Activated CD8-positive, alpha-beta memory T cell treated with anti-CD3 and anti-CD28 coated beads for 24 hours (primary cell): ENCODE measurements around the gene PIK3R1.

Experiments used
- DNase-seq: peaks from one replicate; pipeline ENCODE4 v3.0.0-alpha.2; 2020

PIK3R1 gene

DNA sequence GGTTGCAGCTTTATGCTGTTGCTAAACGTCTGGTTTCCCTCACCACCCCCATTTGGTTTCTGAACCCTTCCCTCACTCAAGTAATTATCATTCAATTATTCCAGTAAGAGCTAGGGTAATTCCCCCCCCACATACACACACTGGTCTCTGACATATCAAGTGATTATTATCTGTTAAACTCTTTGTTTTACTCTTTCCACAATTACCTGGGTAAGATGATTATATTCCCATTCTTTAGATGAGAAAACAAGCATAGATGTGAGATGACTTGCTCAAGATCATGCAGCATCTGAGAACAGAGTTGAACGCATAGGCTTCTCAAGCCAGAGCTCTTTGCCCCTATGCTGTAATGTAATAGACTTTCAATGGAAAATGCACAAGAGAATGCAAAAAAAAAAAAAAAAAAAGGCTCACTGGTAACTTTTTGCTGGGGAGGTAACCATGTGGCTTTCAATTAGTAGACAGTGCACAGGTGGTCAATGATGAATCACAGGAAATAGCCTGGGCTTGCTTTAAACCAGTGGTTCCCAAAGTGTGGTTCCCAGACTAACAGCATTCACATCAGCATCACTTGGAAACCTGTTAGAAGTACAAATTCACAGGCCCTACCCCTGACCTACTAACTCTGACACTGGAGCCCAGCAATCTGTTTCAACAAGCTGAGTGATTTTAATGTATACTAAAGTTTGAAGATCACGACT is 87.6 kb downstream of the PIK3R1 start:
- no peak for DNase-seq

DNA sequence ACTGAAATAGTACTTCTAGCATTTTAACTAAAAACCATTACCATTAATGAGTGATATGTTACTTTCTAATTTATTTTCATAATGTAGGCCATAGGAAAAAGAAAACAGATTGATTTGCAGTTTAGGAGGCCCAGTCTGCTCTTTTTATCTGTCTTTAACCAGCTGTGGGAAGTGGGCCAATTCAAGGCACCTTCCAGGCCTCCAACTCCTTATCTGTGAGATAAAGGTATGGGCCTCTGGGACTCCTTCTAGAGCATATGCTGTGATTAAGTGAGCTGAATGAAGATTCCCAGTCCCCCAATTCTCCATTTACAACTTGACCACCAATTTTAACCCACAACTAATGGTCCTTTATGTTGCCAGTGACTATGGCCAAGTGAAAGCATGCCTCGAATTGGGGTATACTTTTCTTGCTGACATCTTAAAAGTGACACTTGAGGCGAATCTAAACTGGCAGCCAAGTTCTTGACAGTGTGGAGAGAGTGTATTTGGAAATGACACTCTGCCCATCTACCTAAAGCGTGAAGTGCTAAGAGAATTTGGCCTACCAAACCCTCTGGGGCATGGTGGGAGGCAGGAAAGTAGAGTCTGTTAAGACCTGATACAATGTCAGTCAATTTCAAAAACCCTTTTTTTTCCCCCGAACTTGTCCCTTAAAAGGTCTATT is 88.3 kb downstream of the PIK3R1 start:
- no peak for DNase-seq

DNA sequence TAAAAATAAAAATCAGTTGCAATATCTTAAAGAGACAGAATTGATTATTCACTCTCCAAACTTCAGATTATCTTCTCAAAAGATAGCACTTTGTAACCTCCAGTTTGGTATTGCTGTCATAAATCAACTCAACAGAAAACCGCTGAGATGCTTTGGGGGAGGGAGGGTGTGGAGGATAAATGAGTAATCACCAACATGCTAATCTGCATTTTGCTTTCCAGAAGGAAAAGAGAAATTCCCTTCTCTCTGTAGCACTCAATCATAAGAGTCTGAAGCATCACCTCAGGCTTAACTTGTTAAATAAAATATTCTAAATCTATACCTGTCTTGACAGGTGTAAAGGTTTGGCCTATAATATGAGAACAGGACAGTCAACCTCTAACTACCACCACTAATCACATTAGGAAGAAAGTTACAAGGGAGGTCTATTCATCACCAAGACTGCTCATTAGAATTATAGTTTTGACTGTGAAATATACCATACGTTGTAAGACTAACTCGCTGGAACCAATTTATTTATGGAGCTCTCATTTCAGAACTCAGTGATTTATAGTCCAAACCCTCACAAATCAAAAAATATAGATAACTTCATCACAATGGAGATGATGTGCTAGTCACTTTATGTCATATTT is 89.0 kb downstream of the PIK3R1 start:
- no peak for DNase-seq

DNA sequence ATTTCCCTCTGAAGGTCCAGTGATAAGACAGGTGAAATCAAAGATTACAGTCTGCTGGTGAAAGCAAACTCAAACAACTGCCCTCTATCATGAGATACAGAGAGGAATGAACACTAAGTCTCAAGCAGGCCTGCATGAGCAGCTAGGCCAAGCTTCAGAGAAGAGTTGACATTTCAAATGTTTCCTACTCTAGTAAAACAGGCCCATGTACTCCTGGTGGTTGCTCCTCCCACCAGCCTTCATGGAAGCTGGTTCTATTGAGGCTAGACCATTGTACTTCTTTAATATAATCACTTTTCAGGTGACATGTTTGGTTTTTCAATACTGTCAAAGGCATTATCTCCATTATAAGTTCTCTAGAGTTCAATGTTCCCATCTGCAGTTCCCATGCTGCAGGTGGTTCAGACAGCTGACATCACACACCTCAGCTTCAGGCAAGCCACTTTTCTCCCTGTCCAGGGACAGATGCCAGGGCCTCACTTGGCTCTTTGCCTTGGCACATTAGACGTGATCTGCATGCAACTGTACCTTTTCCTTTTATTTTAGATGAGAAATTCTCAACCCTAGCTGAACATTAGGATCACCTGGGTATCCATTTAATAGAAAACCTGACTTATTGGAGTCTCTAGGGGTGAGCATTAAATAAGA is 89.8 kb downstream of the PIK3R1 start:
- no peak for DNase-seq

DNA sequence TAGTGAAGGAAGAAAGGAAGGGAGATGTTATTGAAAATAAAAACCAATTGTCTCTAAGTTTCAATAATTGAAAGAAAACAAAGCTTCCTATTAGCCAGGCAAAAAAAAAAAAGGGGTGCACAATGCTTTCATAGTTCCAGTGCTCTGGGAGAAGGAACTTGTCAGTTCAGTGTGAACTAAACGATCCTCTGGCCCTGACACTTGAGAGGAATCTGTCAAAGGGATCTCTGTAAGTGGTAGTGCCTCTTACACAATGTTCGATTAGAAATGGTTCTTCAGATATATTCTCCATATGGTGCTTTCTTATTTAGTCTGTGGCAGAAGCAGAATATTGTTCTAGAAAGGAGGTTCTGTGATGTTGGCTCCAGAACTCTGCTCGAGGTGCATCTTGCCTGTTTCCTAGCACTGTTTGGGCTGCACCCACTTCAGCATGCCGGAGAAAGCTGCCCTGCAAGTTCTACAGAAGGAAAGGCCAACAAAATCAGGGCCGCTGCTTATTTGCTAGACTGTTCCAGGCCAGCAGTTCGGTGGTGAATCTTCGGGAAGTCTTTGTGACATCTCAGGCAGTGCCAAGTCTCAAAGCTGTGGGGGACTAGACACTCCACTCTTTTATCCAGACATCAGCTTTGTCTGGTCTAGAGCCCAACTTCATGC is 90.9 kb downstream of the PIK3R1 start:
- DNase-seq, result no peak

DNA sequence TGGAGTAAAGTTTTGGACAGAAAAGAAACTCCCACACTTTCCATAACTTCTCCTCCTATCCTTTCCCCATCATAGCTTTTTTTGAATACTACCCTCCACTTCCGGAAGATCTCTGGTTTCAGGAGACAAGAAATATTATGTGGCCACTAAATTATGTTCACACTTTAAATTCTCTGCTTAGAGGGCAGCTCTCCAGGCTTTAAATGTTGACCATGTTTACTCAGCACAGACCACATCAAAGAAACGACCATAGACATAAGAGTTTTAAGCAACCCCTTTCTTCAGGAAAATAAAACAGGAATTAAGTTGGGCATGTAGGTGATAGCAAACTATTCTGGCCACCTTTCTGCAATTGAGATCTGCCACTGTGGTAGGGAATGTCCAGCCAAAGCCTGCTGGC is 97.8 kb downstream of the PIK3R1 start:
- DNase-seq, result no peak

DNA sequence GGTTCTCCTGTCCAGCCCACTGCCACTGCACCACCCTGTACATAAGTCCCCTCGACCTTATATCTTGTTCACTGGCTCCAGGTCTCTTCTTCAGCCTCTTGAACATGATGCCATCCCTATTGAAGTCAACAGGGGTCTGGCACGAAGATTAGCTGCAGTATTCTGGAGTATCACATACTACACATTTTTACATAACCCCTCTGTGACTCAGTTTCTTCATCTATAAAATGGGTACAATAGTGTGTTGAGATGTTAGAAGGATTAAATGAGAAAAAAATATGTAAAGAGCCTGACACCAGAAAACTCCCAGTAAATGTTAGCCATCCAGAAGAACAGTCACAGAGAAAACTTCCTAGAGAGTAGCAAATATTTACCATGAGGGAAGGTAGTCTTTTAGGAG is 98.9 kb downstream of the PIK3R1 start:
- no peak for DNase-seq

DNA sequence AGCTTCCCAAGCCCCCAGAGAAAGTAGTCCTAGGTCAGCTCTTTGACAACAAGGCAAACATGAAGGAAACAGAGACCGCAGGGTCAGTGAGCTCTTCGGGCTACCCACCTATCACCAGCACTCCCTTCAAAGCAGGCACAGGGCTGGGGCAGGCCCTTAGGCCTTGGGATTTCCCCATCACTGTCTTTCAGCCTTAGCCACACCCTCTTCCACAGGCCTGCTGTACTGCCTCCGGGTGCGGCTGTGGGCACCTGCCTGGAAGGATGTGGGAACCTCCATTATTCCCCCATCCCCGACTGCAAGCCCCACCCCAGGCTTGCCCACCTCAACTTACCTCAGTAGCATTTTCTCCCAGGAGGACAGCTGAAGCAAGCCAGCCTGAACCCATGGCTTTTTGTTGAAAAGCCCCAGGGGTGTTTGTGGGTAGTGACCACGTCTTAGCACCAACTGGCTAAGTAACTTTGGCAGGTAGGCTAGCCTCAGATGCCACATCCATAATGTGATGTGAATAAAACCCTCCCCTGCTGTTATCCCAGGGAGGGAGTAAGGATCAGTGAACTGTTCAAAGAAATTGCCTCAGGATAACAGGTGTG is 100.2 kb downstream of the PIK3R1 start:
- DNase-seq, result peak; percentile 68

DNA sequence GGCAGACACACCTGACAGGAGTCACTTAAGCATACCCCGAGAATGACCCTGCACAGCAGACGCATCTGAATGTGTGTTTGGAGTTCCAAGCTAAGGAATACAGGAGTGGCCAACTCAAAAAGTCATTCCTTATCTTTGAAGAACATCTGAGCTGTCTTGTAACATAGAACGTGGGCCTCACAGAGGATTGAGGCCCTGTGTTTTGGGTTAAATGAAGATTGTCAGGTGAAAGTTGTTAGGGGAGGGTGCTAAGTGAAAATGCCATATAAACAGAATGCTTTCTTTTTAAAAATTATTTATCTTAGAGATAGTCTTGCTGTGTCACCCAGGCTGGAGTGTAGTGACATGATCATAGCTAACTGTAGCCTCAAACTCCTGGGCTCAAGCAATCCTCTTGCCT is 100.9 kb downstream of the PIK3R1 start:
- no peak for DNase-seq

DNA sequence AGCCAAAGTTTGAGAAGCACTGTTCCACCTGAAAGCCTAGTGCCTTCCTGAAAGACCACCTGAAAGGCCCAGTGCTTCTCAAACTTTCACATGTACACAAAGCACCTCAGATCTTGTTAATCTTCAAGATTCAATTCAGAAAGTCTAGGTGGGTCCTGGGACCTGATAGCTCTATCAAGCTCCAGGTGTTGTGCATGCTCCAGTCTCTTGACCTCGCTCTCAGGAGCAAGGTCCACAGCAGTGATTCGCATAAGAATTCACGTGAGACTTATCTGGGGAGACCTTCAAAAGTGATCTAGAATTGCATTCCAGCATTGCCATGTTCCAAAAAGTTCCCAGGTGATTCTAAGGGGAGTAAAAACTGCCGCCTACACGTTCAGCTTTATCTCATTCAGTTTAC is 102.1 kb downstream of the PIK3R1 start:
- no peak for DNase-seq

DNA sequence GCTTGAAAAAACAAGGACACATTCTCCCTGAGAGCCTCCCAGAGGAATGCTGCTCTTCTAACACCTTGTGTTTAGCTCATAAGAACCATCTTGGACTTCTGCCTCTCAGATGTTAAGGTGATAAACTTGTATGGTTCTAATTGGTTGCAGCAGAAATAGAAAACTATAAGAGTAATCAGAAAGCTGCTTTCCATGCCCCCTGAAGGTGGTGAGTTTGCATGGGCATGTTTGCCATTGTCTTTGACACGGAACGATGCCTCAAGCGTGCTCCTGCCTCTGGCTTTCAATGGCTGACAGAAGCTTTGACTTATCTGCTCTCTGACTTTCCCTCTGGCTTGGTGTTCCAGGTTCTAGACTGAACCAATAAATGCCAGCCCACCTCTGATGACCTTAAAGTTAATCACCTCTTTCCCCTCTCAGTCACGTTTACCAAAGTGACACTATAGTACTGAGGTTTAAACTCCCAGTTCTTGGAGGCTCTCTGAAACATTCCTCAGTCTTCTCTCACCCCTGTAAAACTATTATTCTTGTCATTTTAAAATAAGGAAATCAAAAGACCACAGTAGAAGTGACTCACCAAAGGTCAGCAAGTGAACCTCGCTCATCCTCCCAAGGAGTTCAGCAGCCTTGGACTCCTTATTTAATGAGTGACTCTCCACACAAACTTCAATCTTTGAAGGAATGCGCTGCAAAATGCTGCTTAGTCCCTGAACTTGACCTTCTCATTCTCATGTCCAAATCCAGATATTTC is 103.6 kb downstream of the PIK3R1 start:
- DNase-seq, result no peak

DNA sequence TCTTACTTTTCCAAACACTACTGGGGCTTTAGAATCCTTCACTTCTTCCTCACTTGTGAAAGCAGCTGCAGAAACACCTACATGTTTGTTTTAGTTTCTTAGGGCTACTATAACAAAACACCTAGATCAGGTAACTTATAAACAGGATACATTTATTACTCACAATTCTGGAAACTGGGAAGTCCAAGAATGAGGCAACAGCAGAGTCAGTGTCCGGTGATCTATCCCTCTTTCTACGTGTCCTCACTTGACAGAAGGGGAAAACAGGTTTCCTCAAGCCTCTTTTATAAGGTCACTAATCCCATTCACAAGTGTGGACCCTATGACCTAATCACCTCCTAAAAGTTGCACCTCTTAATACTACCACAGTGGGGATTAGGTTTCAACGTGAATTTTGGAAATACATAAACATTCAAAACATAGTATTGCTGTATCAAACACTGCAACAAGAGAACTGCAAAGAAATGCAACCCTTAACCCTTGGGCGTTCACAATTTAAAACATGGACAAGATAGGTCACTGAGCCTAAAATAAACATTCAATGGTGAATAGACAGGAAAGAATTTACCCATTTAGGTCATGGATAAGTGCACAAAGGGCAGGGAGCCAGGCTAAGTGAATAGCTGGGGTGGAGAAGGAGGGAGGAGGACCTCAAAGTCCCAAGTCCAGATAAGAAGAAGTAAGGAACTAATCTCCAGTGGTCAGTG is 104.3 kb downstream of the PIK3R1 start:
- no peak for DNase-seq

DNA sequence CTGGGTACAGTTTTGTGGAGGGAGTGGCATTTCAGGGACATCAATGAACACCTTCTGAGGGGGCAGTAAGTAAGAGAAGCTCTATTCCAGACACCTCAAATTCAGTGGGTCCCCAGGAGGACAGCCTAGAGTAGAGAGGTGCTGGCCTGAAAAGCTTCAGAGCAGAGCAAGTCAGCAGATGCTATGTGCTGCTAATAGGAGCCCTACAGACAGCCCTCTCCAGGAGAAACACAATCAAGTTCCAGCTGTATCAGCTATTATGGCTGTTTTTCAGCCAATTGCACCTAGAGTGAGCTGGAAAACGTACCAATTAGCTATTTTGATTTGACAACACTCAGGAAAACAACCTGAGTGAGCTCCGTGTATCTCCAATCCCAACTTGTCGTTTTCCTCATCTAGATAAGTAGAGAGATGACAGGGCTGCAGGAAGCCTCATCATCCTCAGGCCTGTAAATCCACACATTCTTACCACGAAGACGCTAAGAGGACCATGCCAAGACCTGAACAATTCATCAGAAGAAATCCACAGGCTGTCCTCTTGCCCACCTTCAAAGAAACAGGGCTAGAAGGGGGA is 104.9 kb downstream of the PIK3R1 start:
- no peak for DNase-seq

DNA sequence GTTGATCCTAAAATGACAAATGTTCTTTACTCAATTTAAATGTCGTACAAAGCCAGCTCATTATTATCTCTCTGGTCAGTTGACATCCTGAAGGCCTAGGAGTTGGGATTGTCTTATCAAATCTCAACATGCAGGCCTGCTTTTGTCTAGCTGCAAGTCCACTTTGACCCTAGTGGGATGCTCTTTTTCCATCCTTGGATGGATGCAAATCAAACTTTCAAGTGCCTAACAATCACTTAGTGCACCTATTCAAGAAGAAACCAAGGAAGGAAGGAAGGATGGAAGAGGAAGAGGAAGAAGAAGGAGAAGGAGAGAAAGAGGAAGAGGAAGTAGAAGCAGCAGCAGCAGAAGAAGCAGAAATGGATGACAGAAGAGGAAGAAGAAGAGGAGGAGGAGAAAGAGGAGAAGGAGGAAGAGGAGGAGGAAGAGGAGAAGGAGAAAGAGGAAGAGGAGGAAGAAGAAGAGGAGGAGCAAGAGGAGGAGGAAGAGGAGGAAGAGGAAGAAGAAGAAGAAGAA is 109.6 kb downstream of the PIK3R1 start:
- DNase-seq, result no peak

DNA sequence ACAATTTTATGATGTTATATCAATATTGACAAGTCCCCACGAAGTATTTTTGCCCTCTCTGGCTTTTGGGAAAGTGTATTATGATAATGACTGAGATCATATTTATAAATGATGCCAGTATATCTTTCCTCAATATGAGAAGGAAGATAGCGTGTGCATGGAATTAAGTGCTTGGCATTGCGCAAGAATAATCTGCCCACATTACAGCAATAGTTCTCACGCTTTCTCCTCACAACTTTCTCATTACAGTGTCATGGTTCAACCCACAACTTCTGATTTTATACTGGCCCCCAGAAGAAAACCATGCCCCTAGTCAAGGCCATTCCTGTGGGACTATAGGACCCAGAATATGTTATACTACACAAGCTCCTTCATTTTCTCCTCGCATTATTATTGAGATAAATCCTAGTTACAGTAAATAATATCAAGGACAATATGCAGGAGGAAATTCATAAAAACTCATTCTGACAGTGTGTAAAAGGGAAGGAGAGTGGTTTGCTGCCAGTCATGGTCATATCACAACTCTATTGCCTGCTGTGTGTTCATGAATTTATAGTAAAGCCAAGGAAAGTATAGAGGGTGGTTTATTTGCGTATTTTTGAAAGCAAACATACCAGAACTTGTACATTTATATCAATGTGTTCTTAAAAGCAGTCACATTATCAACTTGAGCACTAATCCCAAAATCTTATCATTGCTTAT is 114.1 kb downstream of the PIK3R1 start:
- no peak for DNase-seq

DNA sequence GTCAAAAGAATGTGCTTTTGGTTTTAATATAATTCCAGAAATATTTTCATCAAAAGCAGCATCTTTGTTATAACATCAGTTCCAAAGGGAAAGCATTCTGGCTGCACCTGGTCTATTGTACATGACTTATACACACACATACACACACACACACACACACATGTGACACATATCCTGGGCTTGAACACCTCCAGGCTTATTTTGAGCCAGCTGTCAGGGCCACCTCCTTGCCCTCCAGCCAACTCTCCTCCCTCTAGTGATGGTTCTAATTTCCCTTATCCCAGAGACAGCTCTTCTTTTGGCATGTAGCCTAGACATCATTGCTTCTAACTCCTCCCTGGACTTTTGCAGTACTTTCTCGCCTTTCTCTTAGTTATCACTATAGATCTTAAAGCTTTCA is 115.0 kb downstream of the PIK3R1 start:
- DNase-seq, result no peak

DNA sequence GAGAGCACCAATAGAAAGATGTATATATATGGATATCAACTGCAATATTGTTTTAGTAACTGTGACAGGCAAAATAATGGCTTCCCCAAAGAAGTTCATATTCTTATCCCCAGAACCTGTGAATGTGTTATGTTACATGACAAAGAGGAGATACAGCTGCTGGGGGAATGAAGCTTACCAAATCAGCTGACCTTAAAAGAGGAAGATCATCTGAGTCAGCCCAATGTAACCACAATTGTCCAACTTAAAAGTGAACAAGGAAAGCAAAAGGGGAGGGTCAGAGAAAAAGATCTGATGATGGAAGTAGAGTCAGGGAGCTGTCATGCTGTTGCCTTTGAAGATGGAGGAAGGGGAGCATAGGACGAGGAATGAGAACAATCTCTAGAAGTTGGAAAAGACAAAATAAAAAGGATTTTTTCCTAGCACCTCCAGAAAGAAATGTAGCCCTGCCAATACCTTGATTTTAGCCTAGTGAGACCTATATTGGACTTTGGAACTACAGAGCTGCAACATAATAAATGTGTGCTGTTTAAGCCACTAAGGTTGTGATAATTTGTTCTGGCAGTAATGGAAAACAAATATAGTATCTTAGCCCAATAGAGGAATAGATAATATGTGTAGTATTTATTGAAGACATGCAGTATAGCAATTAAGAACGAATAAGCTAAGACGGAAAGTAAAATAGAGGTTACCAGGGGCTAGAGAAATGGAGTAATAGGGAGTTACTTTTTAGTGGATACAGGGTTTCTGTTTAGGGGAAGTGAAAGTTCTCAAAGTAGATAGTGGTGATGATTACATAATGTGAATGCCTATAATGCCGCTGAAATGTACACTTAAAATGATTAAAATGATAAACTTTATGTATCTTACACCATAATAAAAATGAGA is 115.9 kb downstream of the PIK3R1 start:
- no peak for DNase-seq

DNA sequence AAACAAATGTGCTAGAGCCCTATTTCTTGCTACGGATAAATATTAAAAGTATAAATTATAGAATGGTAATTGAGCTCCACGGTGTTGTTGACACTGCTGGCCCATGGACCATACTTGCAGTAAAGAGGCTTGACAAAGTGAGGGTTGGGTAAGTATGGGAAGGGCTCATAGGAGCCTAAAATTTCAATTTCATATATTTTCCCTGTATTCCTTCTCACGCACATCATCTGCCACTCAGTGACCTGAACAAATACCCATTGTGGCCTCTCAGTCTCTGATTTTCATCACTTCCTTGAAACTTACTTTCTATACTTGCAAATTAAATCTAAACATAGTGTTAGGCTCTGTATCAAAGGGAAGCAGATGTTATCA is 116.5 kb downstream of the PIK3R1 start:
- DNase-seq, result no peak

DNA sequence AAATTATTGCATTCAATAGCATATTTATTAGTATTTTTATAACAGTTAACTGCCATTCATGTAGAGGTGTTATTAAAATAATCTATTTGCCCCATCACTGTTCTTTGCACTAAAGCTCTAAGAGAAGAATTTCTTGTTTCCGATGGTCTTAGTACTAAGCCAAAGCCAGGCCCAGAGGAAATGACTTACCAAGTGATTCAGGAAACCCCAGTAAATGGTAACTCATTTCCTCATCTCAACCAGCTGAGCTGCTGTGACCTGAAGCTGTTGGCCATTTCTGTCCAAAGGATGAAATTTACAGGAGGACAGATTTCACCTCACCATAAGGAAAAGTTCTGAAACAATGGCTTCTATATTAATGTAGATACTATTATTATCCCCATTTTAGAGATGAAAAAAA is 117.0 kb downstream of the PIK3R1 start:
- no peak for DNase-seq
